Measurements from ENCODE around the gene SLC12A7.
"Not testable (repeated sequence)": the region's sequence is repeated elsewhere in the genome, so short reads cannot be mapped to it uniquely, and the experiment has no call there.

The SLC12A7 gene

DNA sequence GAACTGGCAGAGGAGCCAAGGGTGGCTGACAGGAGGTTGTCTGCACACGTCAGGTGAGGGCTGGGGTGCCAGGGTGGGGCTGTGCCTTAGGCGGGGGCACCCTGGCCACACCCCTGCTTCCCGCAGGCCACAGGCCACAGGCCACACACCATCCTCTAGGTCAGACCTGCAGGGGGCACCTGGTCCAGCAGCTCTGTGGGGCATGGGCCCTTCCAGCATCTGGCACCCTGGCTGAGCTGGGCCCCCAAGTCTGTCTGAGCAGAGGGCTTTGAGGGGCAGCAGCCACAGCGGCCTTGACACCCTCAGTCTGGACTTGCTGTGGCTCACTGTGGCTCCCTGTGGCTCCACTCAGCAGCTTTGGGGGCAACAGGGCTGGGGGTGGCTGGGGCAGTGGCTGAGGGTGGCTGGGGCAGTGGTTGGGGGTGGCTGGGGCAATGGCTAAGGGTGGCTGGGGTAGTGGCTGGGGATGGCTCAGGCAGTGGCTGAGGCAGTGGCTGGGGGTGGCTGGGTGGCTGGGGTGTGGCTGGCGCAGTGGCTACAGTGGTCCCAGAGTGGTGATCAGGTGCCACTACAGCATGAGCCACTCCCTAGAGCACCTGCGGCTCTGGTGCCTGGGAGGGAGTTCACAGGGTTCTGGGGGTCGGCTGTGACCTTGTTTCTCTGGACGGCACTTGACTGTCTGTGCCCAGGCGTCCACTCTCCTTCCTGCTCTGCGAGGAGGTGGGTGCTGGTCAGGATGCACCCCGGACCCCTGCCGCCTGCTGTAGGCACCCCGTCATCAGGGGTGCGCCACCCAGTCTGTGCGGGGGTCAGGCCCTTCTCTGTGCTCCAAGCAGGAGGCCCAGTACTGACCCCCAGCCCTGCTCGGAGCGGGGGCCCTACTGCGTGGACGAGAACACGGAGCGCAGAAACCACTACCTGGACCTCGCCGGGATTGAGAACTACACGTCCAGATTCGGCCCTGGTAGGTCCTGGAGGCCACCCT, 76.2 kb downstream of the SLC12A7 start:
- no peak for DNase-seq (ENCODE audit: low read depth in 2 of 2)

- DNase-seq (ENCODE audit: low read depth in 2 of 2) = no peak
These were observed 76.9 kb downstream of the SLC12A7 start for GRCh38 chr5:1034986-1035385.

GRCh38 chr5:1034421-1034905, 77.4 kb downstream of the SLC12A7 start:
- DNase-seq (ENCODE audit: low read depth in 2 of 2) = no peak

DNA sequence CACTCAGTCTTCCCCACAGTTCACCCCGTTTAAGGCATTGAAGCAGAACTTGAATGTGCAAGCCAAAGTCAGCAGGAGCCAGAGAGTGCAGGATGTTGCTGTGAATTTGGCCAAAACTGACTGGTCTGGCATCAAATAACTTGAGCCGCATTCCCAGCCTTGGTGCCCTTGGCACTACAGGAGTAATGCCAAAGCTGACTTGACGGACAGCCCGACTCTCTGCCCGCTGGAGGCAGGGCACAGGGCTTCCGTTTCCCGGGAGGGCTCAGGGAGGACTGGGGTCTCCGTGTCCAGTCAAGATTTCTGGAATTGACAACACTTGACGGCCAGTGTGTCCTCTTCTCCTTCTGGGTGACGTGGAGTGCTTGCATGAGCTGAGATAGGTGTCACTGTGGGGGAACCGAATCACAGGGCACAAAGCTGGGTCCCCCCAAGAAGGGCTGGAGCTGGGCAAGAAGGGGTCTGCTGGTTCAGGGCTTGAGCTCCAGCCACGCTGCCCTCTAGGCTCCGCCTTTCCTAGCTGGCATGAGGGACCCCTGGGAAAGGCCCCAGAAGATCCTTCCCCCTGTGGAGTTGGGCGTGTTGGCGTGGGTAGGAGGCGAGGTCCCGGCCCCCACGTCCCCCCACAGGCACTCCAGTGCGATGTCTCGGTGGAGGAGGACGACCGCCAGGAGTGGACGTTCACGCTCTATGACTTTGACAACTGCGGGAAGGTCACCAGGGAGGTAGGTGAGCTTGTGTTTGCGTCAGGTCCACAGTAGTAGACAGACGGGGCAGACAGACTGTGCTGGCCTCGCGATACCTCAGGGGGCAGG, 78.0 kb downstream of the SLC12A7 start:
- DNase-seq (ENCODE audit: low read depth in 2 of 2) = no peak

DNA sequence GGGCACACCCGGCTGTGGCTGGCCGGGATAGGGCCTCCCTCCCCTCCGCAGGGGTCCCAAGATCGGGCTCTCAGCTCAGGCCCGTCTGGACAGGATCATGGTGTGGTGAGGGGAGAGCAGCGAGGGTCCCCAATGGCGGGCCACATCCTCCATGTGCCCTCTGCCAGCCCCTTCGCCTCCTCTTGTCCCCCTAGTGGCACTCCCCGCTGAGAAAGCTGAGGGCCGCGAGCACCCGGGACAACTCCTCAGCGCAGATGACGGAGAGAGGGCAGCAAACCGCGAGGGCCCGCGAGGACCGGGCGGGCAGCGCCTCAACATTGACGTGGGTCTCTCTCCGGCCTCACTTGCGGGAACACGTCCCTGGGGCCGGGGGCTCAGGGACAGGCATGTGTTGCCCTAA, 78.7 kb downstream of the SLC12A7 start:
- DNase-seq (ENCODE audit: low read depth in 2 of 2) = no peak

DNA sequence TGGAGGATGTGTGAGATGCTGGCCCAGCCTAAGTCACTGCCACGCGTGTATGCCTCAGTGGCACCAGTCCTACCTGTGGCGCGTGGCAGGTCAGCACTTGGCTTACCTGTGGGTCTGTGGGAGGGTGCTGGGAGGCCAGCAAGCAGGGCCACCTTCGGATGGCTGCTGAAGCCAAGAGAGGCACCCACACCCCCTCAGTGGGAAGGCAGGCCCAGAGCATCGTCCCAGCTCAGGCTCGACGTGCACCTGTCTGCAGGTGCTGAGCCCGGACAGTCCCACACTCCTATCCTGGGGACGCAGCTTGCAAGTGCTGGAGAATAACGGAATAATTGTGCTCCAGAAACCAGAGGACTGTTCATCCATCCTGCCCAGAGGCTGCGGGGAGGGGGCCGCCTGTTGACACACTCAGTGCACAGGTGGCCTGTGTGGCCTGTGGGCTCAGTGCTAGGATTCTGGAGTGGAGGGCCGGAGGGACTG, 79.3 kb downstream of the SLC12A7 start:
- DNase-seq (ENCODE audit: low read depth in 2 of 2) = no peak

- DNase-seq (ENCODE audit: low read depth in 2 of 2) = no peak
These were observed 79.9 kb downstream of the SLC12A7 start for GRCh38 chr5:1032011-1032410.

- DNase-seq (ENCODE audit: low read depth in 2 of 2) = no peak
These were observed 80.4 kb downstream of the SLC12A7 start for GRCh38 chr5:1031306-1031959.

- DNase-seq (ENCODE audit: low read depth in 2 of 2) = no peak
These were observed 81.0 kb downstream of the SLC12A7 start for GRCh38 chr5:1030801-1031271.

GRCh38 chr5:1029945-1030625, 81.8 kb downstream of the SLC12A7 start:
- no peak for DNase-seq (ENCODE audit: low read depth in 2 of 2)

DNA sequence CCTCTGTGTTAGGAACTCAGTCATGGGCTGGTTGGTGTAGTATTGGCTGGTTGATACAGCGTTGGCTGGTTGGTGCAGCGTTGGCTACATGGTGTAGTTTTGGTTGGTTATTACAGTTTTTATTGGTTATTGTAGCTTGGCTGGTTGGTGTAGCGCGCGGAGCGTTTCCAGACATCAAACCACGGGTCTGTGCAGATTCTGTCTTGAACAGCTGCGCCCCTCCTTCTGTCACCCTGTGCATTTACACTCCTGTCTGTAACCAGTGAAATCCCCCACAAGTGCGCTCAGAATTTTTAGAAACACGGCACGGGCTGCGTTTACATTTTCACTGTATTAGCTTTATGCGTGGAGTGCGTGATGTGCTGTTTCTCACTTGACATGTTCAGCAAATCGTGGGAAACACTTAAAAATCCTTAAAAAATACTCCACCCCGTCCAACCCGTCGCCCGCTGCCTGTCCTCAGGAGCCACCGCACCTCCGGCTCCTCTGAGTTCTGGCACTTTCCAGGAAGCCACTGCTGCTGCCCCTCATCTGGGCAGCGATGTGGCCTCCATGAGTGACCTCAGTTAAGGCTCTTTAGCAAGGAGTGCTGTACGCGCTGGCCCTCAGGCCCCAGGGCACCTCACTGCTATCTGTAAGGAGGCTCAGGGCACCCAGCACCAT, 82.5 kb downstream of the SLC12A7 start:
- no peak for DNase-seq (ENCODE audit: low read depth in 2 of 2)

- no peak for DNase-seq (ENCODE audit: low read depth in 2 of 2)
These were observed 83.2 kb downstream of the SLC12A7 start for GRCh38 chr5:1028481-1029281.

- no peak for DNase-seq (ENCODE audit: low read depth in 2 of 2)
These were observed 84.0 kb downstream of the SLC12A7 start for GRCh38 chr5:1027631-1028441.

- DNase-seq (ENCODE audit: low read depth in 2 of 2) = no peak
These were observed 84.9 kb downstream of the SLC12A7 start for GRCh38 chr5:1026700-1027621.

- DNase-seq (ENCODE audit: low read depth in 2 of 2) = not testable (repeated sequence)
These were observed 89.9 kb downstream of the SLC12A7 start for GRCh38 chr5:1021969-1022336.

DNA sequence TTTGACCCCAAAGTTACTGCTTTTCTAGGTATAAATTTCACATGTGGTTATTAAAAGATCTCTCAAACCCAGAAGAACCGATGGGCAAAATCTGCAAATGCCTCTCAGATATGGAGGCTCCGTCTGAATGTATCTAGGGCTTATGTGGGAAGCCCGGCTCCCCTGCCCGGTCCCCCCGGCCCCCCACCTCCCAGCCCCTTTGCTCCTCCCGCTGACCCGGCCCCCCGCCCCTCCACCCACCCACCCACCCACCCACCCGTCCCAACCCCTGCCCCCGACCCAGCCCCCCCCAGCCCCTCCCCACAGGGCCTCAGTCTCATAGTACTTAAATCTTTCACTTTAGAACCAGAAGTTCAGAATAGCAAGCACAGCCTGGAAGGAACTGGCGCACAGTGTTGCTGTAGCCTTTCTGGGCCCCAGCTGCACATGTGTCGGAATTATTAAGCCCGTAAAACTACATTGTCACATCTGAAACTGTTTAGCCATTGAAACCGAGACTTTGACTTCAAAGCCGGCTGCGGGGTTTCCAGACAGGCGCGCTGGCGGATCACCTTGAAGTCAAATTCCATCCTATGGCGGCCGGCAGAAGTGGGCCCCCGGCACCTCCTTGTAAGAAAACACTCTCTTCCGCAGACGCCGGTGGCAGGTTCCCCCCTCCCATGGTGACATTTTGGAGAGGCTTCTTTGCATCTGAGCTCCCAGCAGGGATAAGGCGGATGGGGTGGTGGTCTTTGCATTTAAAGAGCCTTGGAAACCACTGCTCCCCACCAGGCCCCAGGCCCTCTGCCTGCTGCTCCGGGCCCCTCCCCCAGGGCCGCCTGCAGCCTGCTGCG, 90.5 kb downstream of the SLC12A7 start:
- DNase-seq (ENCODE audit: low read depth in 2 of 2) = no peak

DNA sequence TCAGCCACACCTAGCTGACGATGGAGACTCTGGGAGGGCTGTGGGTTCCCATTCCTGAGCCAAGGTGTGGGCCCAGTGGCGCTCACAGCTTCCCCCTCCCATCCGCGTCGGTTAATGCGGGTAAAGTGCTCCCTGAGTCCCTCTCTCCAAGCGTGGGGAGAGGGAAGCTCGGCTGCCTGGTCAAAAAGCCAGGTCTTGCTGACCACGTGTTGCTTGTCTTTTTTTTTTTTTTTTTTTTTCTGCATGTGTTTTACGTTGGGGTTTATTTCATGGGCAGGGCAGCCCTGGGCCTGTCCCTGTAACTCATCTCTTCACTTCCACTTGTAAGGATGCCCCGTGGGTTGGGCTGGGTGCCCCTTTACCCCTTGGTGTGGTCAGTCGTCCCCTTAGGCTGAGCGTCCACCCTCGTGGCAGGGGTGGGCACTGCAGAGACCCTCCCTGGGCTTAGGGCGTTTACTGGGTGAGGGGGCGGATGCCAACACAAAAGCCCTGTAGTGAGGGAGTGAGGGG, 91.4 kb downstream of the SLC12A7 start:
- DNase-seq (ENCODE audit: low read depth in 2 of 2) = no peak
